GM18867 (cell line): ENCODE data around the gene IGIP.
A peak's percentile ranks its signal among the peaks of the same experiment; 100 is the strongest.

Experiments
- ATAC-seq: cut with Tn5 transposase; IDR thresholded peaks from one replicate; pipeline ENCODE4 v1.9.1; 2021; ENCODE audit warnings: mild to moderate bottlenecking, moderate library complexity; ENCODE audit not compliant: unreplicated experiment

The IGIP gene

DNA sequence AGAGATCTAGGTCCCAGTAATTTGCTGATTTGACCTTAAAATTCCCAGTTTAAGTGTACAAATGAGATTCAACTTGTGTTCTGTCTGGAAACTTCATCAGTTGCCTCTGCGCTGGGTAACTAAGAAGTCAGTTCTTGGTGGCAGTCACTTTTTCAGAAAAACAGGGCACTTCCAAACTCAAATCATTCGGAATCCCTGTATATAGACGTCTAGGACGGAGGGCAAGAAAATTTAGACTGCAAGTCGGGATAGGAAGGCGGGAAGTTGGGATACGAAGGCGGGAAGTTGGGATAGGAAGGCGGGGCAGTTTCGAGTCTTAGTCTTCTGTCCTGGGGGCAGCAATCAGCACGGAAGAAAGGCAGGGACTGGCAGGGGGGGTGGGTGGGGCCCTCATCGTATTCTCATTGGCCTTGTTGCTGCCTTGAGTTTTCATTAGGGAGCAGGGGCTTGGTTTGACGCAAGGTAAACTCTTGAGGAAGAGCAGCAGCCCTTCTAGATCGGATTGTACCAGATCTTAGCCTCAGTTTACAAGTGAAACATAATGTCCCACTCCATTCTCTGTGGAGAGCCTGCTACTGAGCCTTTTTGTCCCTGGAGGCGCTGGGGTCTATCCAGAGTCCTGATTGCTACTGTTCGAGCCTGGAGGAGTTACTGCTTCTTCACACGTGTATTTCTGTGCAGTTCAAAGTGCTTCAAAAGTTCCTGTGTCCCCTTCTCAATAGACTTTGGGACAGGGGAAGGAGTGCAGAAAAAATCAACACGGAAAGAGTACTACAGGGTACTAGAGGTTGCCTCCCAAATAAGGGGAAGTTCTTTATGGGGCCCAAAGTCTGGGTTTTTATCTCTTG, 14.5 kb upstream of the IGIP start:
- no peak for ATAC-seq

- ATAC-seq: no peak
Measured at GRCh38 chr5:140111859-140112551, 13.7 kb upstream of the IGIP start.

GRCh38 chr5:140112685-140113179, 13.0 kb upstream of the IGIP start:
- no peak for ATAC-seq

DNA sequence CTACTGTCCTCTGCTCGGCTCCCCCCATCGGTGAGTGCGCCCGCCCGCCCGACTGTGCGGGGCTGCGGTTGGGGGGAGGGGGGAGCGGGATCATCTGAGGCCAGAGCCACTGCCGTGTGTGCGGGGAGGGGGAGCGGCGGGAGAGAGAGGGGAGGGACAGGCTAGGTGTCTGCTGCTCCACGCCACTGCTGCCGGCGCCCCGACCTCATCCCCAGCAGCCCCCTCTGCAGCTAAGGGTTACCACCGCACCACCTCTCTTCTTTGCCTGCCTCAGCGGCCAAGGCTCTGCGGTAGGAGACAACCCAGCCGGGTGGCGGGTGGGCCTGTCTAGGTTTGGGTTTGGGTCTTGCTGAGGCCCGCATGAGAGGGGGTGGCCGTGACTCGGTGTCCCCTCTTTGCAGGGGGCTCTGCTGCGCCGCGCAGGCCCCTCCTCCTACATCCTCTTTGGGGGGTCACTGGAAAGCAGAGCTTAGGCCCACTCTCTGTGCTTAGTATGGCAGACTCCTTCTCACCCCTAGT, 12.5 kb upstream of the IGIP start:
- no peak for ATAC-seq

GRCh38 chr5:140113699-140114263, 12.0 kb upstream of the IGIP start, which contains the start of gene PURA:
Gene PURA, plus strand, starts transcription at chr5:140114109. Its CDS starts 73 bp downstream, at chr5:140114182.
- ATAC-seq: peak; percentile 89

DNA sequence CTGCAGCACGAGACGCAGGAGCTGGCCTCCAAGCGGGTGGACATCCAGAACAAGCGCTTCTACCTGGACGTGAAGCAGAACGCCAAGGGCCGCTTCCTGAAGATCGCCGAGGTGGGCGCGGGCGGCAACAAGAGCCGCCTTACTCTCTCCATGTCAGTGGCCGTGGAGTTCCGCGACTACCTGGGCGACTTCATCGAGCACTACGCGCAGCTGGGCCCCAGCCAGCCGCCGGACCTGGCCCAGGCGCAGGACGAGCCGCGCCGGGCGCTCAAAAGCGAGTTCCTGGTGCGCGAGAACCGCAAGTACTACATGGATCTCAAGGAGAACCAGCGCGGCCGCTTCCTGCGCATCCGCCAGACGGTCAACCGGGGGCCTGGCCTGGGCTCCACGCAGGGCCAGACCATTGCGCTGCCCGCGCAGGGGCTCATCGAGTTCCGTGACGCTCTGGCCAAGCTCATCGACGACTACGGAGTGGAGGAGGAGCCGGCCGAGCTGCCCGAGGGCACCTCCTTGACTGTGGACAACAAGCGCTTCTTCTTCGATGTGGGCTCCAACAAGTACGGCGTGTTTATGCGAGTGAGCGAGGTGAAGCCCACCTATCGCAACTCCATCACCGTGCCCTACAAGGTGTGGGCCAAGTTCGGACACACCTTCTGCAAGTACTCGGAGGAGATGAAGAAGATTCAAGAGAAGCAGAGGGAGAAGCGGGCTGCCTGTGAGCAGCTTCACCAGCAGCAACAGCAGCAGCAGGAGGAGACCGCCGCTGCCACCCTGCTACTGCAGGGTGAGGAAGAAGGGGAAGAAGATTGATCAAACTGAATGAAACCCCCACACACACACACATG, 11.2 kb upstream of the IGIP start:
- ATAC-seq: peak; percentile 39

GRCh38 chr5:140115186-140115500, 10.6 kb upstream of the IGIP start:
- no peak for ATAC-seq

DNA sequence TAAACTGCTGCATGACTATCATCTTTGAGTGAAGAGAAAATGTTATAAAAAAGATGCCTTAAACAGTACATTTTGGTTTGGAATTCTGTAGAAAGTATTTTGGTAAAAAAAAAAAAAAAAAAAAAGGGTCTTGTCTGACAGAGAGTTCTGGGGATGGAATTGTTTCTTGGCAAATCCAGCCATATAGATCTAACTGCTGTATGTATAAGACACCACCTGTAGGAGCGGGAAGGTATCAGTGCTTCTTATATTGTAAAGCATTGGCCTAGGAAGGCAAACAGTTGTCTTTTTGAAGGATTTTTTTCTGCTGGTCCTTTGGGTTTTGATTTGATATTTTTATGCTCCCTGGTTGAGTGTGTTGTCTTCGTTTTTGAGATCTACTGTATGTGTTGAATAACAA, 9.0 kb upstream of the IGIP start:
- no peak for ATAC-seq

GRCh38 chr5:140117523-140117922, 8.2 kb upstream of the IGIP start:
- no peak for ATAC-seq

- ATAC-seq: no peak
Measured at GRCh38 chr5:140118302-140118936, 7.3 kb upstream of the IGIP start.

DNA sequence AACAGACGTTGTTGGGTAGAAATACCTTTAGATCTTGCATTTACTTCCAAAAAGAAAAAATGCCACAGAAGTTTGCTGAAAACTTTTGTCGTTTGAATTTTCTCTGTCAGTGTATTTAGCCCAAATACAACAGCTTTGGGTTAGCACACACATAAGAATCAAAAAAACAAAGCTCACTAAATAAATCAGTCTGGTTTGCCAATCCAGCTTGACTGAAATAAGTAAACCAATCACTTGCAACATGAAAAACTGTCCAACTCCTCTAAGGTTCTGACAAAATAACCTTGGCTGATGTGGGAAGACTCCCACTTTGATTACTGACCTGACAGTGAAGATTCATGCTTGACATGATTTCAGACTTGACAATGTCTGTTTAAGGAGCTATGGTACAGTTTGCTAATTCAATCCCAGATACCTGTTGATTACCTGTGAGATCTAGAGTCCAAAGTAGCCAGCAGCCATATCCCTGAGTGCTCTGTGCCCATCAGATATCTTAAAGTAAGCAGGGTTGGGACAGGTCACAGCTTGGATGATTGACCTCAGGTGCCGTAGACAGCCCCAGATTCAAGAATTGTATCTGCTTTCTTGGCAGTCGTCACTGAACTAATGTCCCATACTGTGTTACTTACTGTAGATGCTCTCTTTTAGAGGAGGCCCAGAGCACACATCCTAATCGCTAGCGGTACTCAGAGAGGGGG, 727 bp downstream of the IGIP start:
- no peak for ATAC-seq

- no peak for ATAC-seq
Measured at GRCh38 chr5:140128376-140128775, 2.6 kb downstream of the IGIP start.

DNA sequence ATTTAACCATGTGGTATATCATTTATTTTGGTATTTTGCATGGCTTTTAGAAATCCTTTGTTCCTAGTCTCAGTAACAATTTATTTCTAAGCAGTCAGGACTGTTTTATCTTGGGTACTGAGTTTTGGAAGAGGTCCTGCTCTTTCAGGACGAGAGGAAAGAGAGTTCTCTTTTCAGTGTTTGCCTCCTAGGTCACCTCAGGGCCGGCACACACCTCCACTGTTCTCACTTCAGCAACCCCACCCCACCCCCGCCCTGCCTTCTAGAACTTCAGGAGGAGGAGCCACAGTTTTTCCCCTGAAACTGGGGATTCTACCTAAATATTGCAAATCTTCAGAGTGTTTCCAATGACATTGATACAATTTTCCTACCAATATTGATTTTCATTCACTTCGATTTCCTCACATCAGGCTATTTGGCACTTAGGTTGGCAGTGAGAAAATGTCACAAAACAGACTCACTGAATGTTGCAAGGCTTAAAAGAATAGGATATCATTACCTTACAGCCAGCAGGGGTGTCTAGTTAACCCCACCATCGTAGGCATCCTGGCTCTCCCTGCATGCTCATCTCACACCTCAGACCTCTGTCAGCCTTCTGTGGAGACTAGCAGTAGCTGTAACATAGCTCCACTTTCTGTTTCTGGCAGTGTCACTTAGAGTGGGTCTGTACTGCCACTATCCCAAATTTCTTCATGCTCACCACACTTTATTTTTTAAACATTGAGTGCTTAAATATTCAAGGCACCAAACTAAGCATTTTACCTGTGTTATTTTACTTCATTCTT, 5.4 kb downstream of the IGIP start:
- no peak for ATAC-seq

DNA sequence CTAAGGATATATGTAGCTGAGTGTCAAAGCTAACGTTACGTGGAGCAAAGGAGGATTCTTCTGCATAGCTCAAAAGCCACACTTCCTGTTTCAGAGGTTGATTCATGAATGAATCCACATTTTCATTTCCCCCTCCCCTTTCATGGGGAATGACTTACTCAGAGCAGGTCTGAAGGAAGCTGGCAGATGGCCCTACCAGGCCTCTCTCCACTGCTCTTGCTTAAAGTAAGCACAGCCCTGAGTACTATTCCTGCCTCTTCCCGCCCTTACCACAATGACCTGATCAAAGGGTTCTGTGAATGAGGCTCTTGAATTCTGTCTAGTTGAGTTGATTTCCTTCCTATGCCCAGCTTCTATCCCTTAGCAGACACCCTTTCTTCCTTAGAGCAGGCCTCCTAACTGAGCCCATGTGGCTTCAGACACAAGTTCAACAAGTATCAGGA, 6.3 kb downstream of the IGIP start:
- no peak for ATAC-seq

DNA sequence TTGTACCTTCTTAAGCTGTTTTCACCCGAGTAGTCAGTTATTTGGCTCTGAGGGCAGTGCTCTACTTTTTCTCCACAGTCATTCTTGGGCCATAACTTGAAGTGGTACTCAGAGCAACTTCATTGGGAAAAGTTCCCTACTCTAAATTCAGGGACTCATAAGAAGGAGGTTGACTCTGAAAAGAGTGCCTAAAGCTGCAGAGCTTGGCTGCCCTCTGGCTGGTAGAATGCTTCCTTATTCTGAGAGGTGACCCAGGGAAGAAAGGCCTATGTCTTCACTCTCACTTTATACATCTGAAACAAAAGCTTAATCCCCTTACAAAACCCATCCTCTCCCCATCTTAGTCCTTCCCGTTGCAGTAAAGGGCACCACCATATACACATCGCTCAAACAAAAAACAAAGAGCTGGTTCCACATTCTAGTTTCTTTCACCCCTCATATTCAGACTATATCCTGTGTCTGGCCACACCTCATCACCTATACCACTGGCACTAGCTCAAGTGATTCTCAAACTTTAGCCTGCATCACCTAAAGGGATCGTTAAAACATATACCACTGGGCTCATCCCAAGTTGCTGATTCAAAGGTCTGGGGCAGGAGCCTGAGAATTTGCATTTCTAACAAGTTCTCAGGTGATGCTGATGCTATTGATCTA, 7.9 kb downstream of the IGIP start:
- ATAC-seq: no peak

DNA sequence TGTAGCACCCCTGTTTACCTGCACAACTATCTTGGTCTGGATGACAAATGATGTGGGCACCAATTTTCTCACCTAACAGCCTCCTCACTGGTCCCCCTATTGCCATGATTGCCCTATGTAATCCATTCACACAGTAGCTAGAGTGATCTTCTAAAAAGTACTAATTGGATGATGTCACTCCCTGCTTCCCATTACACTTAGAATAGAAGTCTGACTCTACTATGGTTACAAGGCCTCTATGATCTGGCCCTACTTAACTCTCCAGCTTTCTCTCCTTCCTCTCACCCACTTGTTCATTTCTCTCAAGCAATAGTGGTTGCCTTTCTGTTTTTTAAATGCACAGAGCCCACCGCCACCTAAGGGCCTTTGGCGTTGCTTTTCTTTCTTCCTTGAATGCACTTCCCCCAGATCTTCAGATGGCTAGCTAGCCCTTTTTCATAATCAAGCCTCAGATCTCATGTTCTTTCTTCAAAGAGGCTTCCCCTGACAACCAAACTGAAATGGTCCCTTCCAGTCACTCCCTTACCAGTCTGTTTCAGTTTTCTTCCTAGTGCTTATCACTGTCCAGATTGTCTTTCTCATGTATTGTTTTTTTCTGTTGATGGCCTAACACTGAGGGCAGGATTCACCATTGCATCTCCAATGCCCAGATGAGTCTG, 8.7 kb downstream of the IGIP start:
- no peak for ATAC-seq

- ATAC-seq: no peak
Measured at GRCh38 chr5:140135127-140135526, 9.4 kb downstream of the IGIP start.

DNA sequence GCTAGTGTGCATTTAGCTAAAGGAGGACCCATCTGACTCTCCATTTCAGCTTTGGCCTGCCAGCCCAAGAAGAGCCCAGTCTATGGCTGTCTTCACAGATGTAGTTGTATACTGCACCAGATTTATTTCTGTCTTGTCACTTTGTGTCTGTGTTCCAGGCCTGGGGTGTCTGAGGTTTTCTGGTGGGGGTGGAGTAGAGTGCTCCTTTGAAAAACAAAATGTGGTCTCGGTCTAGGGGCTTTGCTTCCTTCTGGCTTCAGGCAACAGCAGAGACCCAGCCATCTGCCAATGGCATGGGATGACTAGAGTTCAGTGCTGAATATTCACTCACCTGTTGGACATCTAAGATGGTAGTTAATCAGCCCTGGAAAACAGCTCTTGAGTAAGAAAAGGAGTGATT, 10.9 kb downstream of the IGIP start:
- no peak for ATAC-seq
